ENCODE data around the gene ATP6V0D1.
A peak's percentile ranks its signal among the peaks of the same experiment; 100 is the strongest.

The ATP6V0D1 gene

GRCh38 chr16:67393788-67394154 is 87.2 kb downstream of the ATP6V0D1 start:
- H3K4me1 ChIP-seq (ENCODE audit: control insufficient read depth in 1 of 2, insufficient read depth in 2 of 2, low read length in 2 of 2) = peaks cover 9 to 83% of the 10 kb centered on the region in 2 donors
- H3K36me3 ChIP-seq (ENCODE audit: control insufficient read depth in 1 of 2, insufficient read depth in 2 of 2, low read length in 2 of 2) = no peaks in the 10 kb centered on the region
- H3K27me3 ChIP-seq (ENCODE audit: low read depth, low read length) = no peaks in the 10 kb centered on the region
- no peaks in the 10 kb centered on the region for H3K9me3 ChIP-seq (ENCODE audit: control insufficient read depth in 1 of 2, low read length in 2 of 2)
- H3K27ac ChIP-seq (ENCODE audit: low read length) = peak overlapping the region; percentile 39
- peak overlapping the region in 1 of 2 donors; percentile 97 for H3K4me3 ChIP-seq (ENCODE audit: low read depth in 1 of 2, low read length in 2 of 2)

- Histone ChIP-seq H3K9me3 (ENCODE audit: control insufficient read depth in 1 of 2, low read length in 2 of 2) (no peaks in the 10 kb centered on the region), H3K36me3 (ENCODE audit: control insufficient read depth in 1 of 2, insufficient read depth in 2 of 2, low read length in 2 of 2) (no peaks in the 10 kb centered on the region), H3K4me3 (ENCODE audit: low read depth in 1 of 2, low read length in 2 of 2) (peak within 1 kb of the TSS; percentile 71 to 97), H3K27ac (ENCODE audit: low read length) (peak within 1 kb of the TSS; percentile 39), H3K4me1 (ENCODE audit: control insufficient read depth in 1 of 2, insufficient read depth in 2 of 2, low read length in 2 of 2) (peaks cover 9 to 78% of the 10 kb centered on the region in 2 donors), H3K27me3 (ENCODE audit: low read depth, low read length) (no peaks in the 10 kb centered on the region)
Observed at GRCh38 chr16:67393111-67393787, 87.7 kb downstream of the ATP6V0D1 start, which contains the start of gene TPPP3. TPPP3 (minus strand) TSS chr16:67393498; CDS start chr16:67391111, 2,387 bp downstream.

GRCh38 chr16:67392301-67393059 is 88.5 kb downstream of the ATP6V0D1 start:
- Histone ChIP-seq H3K4me3 (ENCODE audit: low read depth in 1 of 2, low read length in 2 of 2) (peak overlapping the region; percentile 71 to 97), H3K36me3 (ENCODE audit: control insufficient read depth in 1 of 2, insufficient read depth in 2 of 2, low read length in 2 of 2) (no peaks in the 10 kb centered on the region), H3K9me3 (ENCODE audit: control insufficient read depth in 1 of 2, low read length in 2 of 2) (no peaks in the 10 kb centered on the region), H3K4me1 (ENCODE audit: control insufficient read depth in 1 of 2, insufficient read depth in 2 of 2, low read length in 2 of 2) (peaks cover 9 to 71% of the 10 kb centered on the region in 2 donors), H3K27me3 (ENCODE audit: low read depth, low read length) (no peaks in the 10 kb centered on the region), H3K27ac (ENCODE audit: low read length) (peak overlapping the region; percentile 31)

- Histone ChIP-seq H3K27ac (ENCODE audit: low read length) (peak overlapping the region; percentile 31), H3K9me3 (ENCODE audit: control insufficient read depth in 1 of 2, low read length in 2 of 2) (no peaks in the 10 kb centered on the region), H3K36me3 (ENCODE audit: control insufficient read depth in 1 of 2, insufficient read depth in 2 of 2, low read length in 2 of 2) (no peaks in the 10 kb centered on the region), H3K4me1 (ENCODE audit: control insufficient read depth in 1 of 2, insufficient read depth in 2 of 2, low read length in 2 of 2) (peaks cover 9 to 62% of the 10 kb centered on the region in 2 donors), H3K27me3 (ENCODE audit: low read depth, low read length) (no peaks in the 10 kb centered on the region), H3K4me3 (ENCODE audit: low read depth in 1 of 2, low read length in 2 of 2) (peak overlapping the region; percentile 71 to 97)
Observed at GRCh38 chr16:67391424-67392300, 89.3 kb downstream of the ATP6V0D1 start.

GRCh38 chr16:67390816-67391423 is 90.0 kb downstream of the ATP6V0D1 start:
- no peaks in the 10 kb centered on the region for H3K27me3 ChIP-seq (ENCODE audit: low read depth, low read length)
- no peaks in the 10 kb centered on the region for H3K9me3 ChIP-seq (ENCODE audit: control insufficient read depth in 1 of 2, low read length in 2 of 2)
- peaks cover 8 to 55% of the 10 kb centered on the region in 2 donors for H3K4me1 ChIP-seq (ENCODE audit: control insufficient read depth in 1 of 2, insufficient read depth in 2 of 2, low read length in 2 of 2)
- H3K36me3 ChIP-seq (ENCODE audit: control insufficient read depth in 1 of 2, insufficient read depth in 2 of 2, low read length in 2 of 2) = no peaks in the 10 kb centered on the region
- peak overlapping the region in 1 of 2 donors; percentile 97 for H3K4me3 ChIP-seq (ENCODE audit: low read depth in 1 of 2, low read length in 2 of 2)
- H3K27ac ChIP-seq (ENCODE audit: low read length) = no peak overlapping the region

- peaks cover 5 to 47% of the 10 kb centered on the region in 2 donors for H3K4me1 ChIP-seq (ENCODE audit: control insufficient read depth in 1 of 2, insufficient read depth in 2 of 2, low read length in 2 of 2)
- H3K27me3 ChIP-seq (ENCODE audit: low read depth, low read length) = no peaks in the 10 kb centered on the region
Observed at GRCh38 chr16:67389911-67390815, 90.8 kb downstream of the ATP6V0D1 start.

GRCh38 chr16:67388591-67388990 is 92.4 kb downstream of the ATP6V0D1 start:
- H3K4me3 ChIP-seq (ENCODE audit: low read depth in 1 of 2, low read length in 2 of 2) = no peak overlapping the region
- H3K27ac ChIP-seq (ENCODE audit: low read length) = no peak overlapping the region
- H3K36me3 ChIP-seq (ENCODE audit: control insufficient read depth in 1 of 2, insufficient read depth in 2 of 2, low read length in 2 of 2) = no peaks in the 10 kb centered on the region
- peaks cover 5 to 43% of the 10 kb centered on the region in 2 donors for H3K4me1 ChIP-seq (ENCODE audit: control insufficient read depth in 1 of 2, insufficient read depth in 2 of 2, low read length in 2 of 2)
- no peaks in the 10 kb centered on the region for H3K27me3 ChIP-seq (ENCODE audit: low read depth, low read length)
- H3K9me3 ChIP-seq (ENCODE audit: control insufficient read depth in 1 of 2, low read length in 2 of 2) = no peaks in the 10 kb centered on the region

More at GRCh38 chr16:67389911-67390815, 90.8 kb downstream of the ATP6V0D1 start:
- H3K27ac ChIP-seq (ENCODE audit: low read length) = no peak overlapping the region
- H3K4me3 ChIP-seq (ENCODE audit: low read depth in 1 of 2, low read length in 2 of 2) = peak overlapping the region in 1 of 2 donors; percentile 97
- no peaks in the 10 kb centered on the region for H3K9me3 ChIP-seq (ENCODE audit: control insufficient read depth in 1 of 2, low read length in 2 of 2)
- H3K36me3 ChIP-seq (ENCODE audit: control insufficient read depth in 1 of 2, insufficient read depth in 2 of 2, low read length in 2 of 2) = no peaks in the 10 kb centered on the region

- Histone ChIP-seq H3K9me3 (ENCODE audit: control insufficient read depth in 1 of 2, low read length in 2 of 2) (no peaks in the 10 kb centered on the region), H3K27me3 (ENCODE audit: low read depth, low read length) (no peaks in the 10 kb centered on the region), H3K4me3 (ENCODE audit: low read depth in 1 of 2, low read length in 2 of 2) (no peak overlapping the region), H3K36me3 (ENCODE audit: control insufficient read depth in 1 of 2, insufficient read depth in 2 of 2, low read length in 2 of 2) (no peaks in the 10 kb centered on the region), H3K4me1 (ENCODE audit: control insufficient read depth in 1 of 2, insufficient read depth in 2 of 2, low read length in 2 of 2) (peaks cover 5 to 40% of the 10 kb centered on the region in 2 donors), H3K27ac (ENCODE audit: low read length) (no peak overlapping the region)
Observed at GRCh38 chr16:67388191-67388590, 92.8 kb downstream of the ATP6V0D1 start.

Measured in muscle layer of duodenum (tissue), 2 donors.